Renal pelvis (tissue), 4 donors: ENCODE data around the gene IGFLR1. TPM values are rescaled to one million over a fixed set of nuclear protein-coding genes. Genes with fewer than 3 reads are reported as not detected.

ENCODE experiments used
- DNase-seq: peaks from one replicate; pipeline ENCODE4 v3.0.0-alpha.2; 2013
- polyA plus RNA-seq, 3 donors: library from polyadenylated mRNA; unstranded; fragments of 120-200 nt; gene quantifications; one replicate each; pipeline ENCODE4 v1.2.1, GENCODE V29; 2013; ENCODE audit not compliant: insufficient read length in 3 of 3

Gene IGFLR1
- polyA plus RNA-seq, 3 donors: 2.1 to 3.9 (median 3.8) TPM

DNA sequence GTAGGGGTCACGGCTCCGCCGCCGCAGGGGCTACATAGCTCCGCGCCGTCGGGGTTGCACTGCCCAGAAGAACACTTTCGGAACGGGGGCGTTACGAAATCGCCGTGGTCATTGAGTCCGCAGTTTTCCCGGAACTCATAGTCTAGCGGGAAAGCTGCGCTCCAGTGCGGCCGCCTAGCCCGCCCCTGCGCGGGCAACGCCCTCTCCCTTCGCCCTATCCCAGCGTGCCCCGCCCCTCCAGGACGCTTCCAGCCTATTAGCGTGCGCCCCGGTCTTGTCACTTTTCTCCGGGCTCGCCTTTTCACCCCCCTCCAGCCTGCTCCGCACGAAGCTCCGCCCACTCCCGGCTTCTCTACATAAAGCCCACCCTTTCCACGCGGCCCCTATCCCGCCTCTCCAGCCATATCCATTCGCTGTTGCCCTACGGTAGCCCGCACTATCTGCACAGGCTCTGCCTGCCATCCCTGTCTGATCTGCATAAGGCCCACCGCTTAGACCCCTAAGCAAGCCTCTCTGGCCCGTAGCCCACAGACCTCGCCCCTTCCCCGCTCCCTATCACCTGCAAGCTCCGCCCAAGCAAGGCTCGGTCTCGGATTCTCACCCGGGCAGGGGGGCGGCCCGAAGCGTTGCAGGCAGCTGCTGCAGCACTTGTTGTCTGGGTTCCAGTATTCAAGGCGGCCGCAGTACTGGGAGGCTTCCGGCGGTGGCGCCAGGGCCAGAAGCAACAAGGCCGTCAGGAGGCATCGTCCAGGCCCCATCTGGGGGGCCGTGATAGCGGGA lies 1.6 kb downstream of the IGFLR1 start:
- DNase-seq: peak; percentile 98

DNA sequence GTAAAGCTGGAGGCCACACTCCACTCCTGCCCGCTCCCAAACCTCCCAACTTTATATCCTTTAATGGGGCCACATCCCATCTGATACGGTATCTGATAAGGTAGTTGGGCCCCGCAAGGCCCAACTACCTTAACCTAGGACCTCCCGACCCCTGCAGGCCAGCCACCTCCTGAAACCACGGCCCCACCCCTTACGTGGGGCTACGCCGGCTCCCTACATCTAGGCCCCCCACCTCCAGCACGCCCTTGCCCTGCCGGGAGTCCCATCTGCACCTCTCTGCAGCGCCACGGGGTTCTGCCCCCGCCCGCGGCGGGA lies 2.2 kb downstream of the IGFLR1 start:
- DNase-seq: no peak

DNA sequence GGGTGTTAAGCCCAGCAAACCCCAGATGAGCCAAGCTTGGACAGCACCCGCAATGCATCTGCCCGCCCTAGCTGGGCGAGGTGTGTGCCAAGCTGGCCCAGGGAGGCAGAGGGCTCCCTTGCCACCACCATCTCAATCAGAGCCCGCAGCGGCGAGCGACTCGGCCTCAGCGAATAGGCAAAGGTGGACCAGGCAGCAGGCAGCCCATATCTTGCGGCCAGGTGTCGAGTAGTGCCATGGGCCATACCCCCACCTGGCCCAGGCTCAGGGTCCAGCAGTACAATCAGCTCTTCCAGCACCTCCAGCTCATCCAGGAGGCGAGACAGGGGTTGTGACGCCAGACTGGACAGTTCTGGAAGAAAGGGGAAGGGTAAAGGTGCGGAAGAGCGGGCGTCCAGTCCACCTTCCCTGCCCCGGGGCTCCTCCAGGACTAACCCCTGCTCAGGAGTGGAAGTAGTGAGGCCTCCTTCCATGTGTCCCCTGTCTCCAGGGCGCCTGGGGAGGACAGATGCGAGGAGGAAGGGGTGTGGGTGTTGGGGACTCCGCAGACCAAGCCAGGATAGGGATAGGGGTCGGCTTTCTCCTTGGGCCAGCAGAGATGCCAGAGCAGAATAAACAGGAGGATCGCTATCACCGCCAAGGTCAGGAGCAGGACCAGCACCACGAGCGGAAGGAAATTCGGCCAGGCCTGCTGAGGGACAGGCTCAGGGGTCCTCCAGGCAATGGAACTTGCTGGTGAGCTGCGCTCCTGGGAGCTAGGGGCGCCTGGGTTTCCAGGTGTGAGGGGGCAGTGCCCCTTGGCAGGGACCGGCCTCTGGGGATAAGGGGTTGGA lies 2.8 kb downstream of the IGFLR1 start:
- DNase-seq: no peak

DNA sequence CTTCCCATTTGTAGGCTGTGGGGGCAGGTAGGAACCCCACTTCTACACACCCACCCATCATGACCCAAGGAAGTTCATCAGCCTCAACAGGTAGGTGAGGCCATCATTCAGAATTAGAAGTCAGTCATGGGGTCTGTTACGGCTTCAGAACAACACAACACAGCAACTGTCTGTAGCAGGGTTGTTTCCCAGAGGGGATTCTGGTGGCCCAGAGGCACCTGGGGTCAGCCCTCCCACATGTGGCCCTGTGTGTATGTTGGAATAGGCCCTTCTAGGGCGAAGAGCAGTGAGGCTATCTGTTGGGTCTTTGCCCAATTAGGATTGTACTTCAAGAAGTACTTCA lies 3.4 kb downstream of the IGFLR1 start:
- no peak for DNase-seq

GRCh38 chr19:35738021-35738886 lies 4.0 kb downstream of the IGFLR1 start:
- DNase-seq: no peak

GRCh38 chr19:35736913-35737886 lies 5.1 kb downstream of the IGFLR1 start:
- DNase-seq: no peak

- no peak for DNase-seq
Measured at GRCh38 chr19:35734889-35735288, 7.4 kb downstream of the IGFLR1 start.

DNA sequence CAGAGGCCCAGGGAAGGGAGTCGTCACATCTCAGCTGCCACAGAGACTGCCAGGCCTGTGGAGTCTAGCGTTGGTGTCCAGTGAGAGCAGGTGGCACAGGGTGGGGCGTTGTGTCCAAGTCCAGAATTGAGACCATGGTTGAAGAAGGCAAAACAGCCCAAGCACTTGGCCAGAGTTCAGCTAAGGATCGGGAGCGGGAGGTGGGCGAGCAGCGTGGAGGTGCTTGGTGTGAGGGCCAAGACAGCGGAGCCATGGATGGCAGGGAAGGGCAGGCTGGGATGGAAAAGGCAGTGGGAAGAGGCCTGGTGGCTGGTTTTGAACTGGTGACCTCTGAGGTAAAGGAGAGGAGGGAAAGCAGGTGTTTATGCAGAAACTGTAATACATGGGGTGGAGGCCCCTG lies 8.0 kb downstream of the IGFLR1 start:
- no peak for DNase-seq

DNA sequence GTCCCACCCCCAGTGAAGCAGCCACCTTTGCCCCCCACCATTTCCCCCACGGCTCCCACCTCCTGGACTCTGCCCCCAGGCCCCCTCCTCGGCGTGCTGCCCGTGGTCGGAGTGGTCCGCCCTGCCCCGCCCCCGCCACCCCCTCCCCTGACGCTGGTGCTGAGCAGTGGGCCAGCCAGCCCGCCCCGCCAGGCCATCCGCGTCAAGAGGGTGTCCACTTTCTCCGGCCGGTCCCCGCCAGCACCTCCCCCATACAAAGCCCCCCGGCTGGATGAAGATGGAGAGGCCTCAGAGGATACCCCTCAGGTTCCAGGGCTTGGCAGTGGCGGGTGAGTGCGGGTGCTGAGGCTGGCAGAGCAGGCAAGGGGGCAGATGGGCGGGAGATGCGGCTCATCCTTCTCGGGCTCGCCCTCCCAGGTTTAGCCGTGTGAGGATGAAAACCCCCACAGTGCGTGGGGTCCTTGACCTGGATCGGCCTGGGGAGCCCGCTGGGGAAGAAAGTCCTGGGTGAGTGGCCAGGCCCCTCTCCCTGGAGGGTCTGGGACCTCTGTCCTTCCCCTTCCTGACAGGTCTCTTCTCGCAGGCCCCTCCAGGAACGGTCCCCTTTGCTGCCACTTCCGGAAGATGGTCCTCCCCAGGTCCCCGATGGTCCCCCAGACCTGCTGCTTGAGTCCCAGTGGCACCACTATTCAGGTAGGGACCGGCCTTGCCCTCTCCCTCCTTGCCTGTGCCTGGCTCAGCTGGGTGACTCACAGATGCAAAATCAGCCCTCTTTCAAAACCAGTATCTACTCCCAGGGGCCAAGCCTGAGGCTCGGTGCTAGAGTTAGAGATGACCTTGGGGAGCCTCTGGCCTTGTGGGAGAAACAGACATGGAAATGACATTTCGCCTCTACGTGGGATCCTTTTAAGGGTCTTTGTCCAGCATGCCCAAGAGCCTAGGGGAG lies 8.8 kb downstream of the IGFLR1 start:
- no peak for DNase-seq

GRCh38 chr19:35732540-35733179 lies 9.6 kb downstream of the IGFLR1 start:
- no peak for DNase-seq

- DNase-seq: no peak
Measured at GRCh38 chr19:35731779-35732405, 10.4 kb downstream of the IGFLR1 start.

- DNase-seq: no peak
Measured at GRCh38 chr19:35731353-35731752, 10.9 kb downstream of the IGFLR1 start.

- no peak for DNase-seq
Measured at GRCh38 chr19:35730326-35730725, 11.9 kb downstream of the IGFLR1 start.

DNA sequence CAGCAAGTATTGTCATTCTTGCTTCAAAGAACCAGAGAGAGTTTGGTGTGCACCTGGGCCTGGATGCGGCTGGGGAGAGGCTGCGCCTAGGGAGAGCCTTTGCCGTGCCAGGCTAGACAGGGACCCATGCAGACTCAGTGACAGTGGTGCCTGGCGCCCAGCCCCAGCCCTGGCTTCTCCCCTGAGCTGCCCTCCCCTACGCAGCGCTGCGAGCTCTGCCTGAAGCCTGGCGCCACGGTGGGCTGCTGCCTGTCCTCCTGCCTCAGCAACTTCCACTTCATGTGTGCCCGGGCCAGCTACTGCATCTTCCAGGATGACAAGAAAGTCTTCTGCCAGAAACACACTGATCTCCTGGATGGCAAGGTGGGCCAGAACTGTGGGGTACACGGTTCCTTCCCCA lies 12.5 kb downstream of the IGFLR1 start:
- DNase-seq: no peak

DNA sequence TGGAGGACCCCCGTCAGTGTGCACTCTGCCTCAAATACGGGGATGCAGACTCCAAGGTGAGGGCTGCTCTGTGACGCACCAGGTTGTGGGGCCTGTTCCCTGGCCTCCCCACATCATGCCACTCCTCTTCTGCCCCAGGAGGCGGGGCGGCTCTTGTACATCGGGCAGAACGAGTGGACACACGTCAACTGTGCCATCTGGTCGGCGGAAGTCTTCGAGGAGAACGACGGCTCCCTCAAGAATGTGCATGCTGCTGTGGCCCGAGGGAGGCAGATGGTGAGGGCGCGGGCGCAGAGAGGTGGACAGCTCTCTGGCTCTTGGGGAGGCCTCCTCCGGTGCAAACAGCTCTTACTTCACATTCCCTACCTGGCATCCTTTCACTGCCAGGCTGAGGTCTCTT lies 13.2 kb downstream of the IGFLR1 start:
- DNase-seq: no peak

DNA sequence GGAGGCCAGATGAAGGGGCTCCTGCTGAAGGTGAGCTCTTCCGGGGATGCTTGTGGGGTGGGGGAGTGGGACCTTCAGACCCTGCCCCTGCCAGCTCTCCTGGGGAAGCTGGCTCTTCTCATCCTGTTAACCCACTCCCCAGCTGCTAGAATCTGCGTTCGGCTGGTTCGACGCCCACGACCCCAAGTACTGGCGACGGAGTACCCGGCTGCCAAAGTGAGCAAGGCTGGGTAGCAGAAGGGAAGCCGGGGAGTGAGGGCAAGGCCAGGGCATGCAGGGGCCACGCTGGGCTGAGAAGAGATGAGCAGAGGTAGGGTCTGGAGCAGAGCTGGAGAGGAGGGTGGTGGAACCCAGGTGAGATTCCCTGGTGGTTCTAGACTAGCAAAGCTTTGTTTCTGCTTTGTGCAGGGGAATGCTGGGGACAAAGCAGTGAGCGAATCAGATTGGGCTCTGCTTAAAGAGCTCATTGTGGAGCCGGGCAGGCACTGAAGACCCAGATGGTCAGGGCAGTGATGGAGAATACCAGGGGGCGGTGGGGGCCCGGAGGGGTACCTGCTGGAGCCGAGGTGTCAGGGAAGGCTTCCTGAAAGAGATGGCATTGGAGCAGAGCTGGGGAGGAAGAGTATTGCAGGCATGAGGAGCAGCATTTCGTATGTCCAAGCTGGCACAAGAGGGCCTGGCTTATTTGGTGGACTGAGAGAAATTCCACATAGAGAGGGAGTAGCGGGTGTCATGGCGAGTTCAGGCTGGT lies 14.1 kb downstream of the IGFLR1 start:
- DNase-seq: no peak

DNA sequence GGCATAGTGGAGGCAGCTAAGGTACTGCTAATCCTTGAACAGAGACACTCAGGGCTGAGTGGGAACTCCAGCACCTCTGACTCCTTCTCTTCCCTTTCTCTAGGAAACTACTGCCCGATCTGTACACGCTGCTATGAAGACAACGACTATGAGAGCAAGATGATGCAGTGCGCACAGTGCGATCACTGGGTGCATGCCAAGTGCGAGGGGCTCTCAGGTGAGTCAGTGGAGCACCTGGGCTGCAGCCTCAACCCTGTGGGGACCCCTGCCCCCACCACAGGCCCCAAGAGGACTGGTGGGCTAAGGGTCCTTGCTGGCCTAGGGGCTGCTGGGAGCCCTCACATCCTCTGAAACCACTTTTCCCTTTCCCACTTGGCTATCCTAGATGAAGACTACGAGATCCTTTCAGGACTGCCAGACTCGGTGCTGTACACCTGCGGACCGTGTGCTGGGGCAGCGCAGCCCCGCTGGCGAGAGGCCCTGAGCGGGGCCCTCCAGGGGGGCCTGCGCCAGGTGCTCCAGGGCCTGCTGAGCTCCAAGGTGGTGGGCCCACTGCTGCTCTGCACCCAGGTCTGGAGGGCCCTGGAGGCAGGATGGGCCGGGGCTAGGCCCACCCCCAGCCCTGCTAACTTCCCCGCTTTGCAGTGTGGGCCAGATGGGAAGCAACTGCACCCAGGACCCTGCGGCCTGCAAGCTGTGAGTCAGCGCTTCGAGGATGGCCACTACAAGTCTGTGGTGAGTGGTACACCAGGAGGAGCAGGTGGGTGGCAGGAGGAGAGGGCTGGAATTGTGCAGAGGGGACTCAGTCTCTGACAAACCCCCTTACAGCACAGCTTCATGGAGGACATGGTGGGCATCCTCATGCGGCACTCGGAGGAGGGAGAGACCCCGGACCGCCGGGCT lies 14.9 kb downstream of the IGFLR1 start:
- DNase-seq: no peak
